Memory B cell (primary cell): Measurements from ENCODE around the gene CACNA1B.

Experiments
- ATAC-seq: fragments of 150-1000 bp; cut with Tn5 transposase; 2 replicates; pipeline ENCODE4 v1.10.0; 2021; ENCODE audit warnings: low read depth, mild to moderate bottlenecking, moderate library complexity
- DNase-seq, 2 donors: peaks; one replicate each; pipeline ENCODE4 v3.0.0; 2022; ENCODE audit warnings: low spot score in 2 of 2
- H3K27ac Mint-ChIP-seq: one replicate; pipeline ENCODE4 v1.8.0; 2022; ENCODE audit warnings: mild to moderate bottlenecking, moderate library complexity, mixed read lengths
- H3K27me3 Mint-ChIP-seq: one replicate; pipeline ENCODE4 v1.8.0; 2022; ENCODE audit warnings: mixed read lengths
- H3K36me3 Mint-ChIP-seq: one replicate; pipeline ENCODE4 v1.8.0; 2022; ENCODE audit warnings: mild to moderate bottlenecking, mixed read lengths
- H3K4me1 Mint-ChIP-seq: one replicate; pipeline ENCODE4 v1.8.0; 2022; ENCODE audit warnings: mixed read lengths
- H3K4me3 Mint-ChIP-seq: one replicate; pipeline ENCODE4 v1.8.0; 2022; ENCODE audit warnings: mild to moderate bottlenecking, moderate library complexity, mixed read lengths
- H3K9me3 Mint-ChIP-seq: one replicate; pipeline ENCODE4 v1.8.0; 2022; ENCODE audit warnings: mixed read lengths

Gene CACNA1B

GRCh38 chr9:138058181-138058580, 180.6 kb downstream of the CACNA1B start:
- H3K9me3 Mint-ChIP-seq, result peaks cover 2% of the 10 kb centered on the region
- no peaks in the 10 kb centered on the region for H3K36me3 Mint-ChIP-seq
- no peak overlapping the region for H3K27ac Mint-ChIP-seq
- DNase-seq, result no peak
- no peak for ATAC-seq
- peaks cover 15% of the 10 kb centered on the region for H3K27me3 Mint-ChIP-seq
- H3K4me3 Mint-ChIP-seq, result no peak overlapping the region
- H3K4me1 Mint-ChIP-seq, result peaks cover 8% of the 10 kb centered on the region

- no peaks in the 10 kb centered on the region for H3K9me3 Mint-ChIP-seq
- peaks cover 11% of the 10 kb centered on the region for H3K27me3 Mint-ChIP-seq
- DNase-seq (no peak), ATAC-seq (no peak)
- H3K27ac Mint-ChIP-seq, result no peak overlapping the region
- H3K4me3 Mint-ChIP-seq, result no peak overlapping the region
- H3K4me1 Mint-ChIP-seq, result peaks cover 5% of the 10 kb centered on the region
- H3K36me3 Mint-ChIP-seq, result no peaks in the 10 kb centered on the region
These were observed 181.6 kb downstream of the CACNA1B start for GRCh38 chr9:138059196-138059595.

- H3K9me3 Mint-ChIP-seq, result no peaks in the 10 kb centered on the region
- peaks cover 14% of the 10 kb centered on the region for H3K27me3 Mint-ChIP-seq
- no peaks in the 10 kb centered on the region for H3K36me3 Mint-ChIP-seq
- H3K4me1 Mint-ChIP-seq, result no peaks in the 10 kb centered on the region
- ATAC-seq (no peak), DNase-seq (no peak)
- no peak overlapping the region for H3K27ac Mint-ChIP-seq
- no peak overlapping the region for H3K4me3 Mint-ChIP-seq
These were observed 182.8 kb downstream of the CACNA1B start for GRCh38 chr9:138060365-138060764.

GRCh38 chr9:138060881-138061280, 183.3 kb downstream of the CACNA1B start:
- Mint-ChIP-seq H3K27me3 (peaks cover 14% of the 10 kb centered on the region), H3K27ac (no peak overlapping the region), H3K9me3 (no peaks in the 10 kb centered on the region), H3K36me3 (no peaks in the 10 kb centered on the region), H3K4me1 (no peaks in the 10 kb centered on the region), H3K4me3 (no peak overlapping the region)
- ATAC-seq (no peak), DNase-seq (no peak)

GRCh38 chr9:138061631-138062030, 184.0 kb downstream of the CACNA1B start:
- Mint-ChIP-seq H3K4me3 (no peak overlapping the region), H3K4me1 (no peaks in the 10 kb centered on the region), H3K27ac (no peak overlapping the region), H3K27me3 (peaks cover 12% of the 10 kb centered on the region), H3K9me3 (no peaks in the 10 kb centered on the region), H3K36me3 (no peaks in the 10 kb centered on the region)
- ATAC-seq, result no peak
- DNase-seq, result no peak

GRCh38 chr9:138062196-138062595, 184.6 kb downstream of the CACNA1B start:
- Mint-ChIP-seq H3K27me3 (peaks cover 13% of the 10 kb centered on the region), H3K36me3 (no peaks in the 10 kb centered on the region), H3K9me3 (no peaks in the 10 kb centered on the region), H3K27ac (no peak overlapping the region), H3K4me3 (no peak overlapping the region), H3K4me1 (no peaks in the 10 kb centered on the region)
- DNase-seq (no peak), ATAC-seq (no peak)

GRCh38 chr9:138063033-138063432, 185.5 kb downstream of the CACNA1B start:
- Mint-ChIP-seq H3K27me3 (peaks cover 15% of the 10 kb centered on the region), H3K9me3 (no peaks in the 10 kb centered on the region), H3K36me3 (no peaks in the 10 kb centered on the region), H3K27ac (no peak overlapping the region), H3K4me3 (no peak overlapping the region), H3K4me1 (no peaks in the 10 kb centered on the region)
- no peak for ATAC-seq
- no peak for DNase-seq

GRCh38 chr9:138063785-138064184, 186.2 kb downstream of the CACNA1B start:
- Mint-ChIP-seq H3K9me3 (no peaks in the 10 kb centered on the region), H3K27me3 (peaks cover 15% of the 10 kb centered on the region), H3K4me1 (no peaks in the 10 kb centered on the region), H3K27ac (no peak overlapping the region), H3K4me3 (no peak overlapping the region), H3K36me3 (no peaks in the 10 kb centered on the region)
- ATAC-seq, result no peak
- DNase-seq, result no peak

- ATAC-seq, result no peak
- H3K4me3 Mint-ChIP-seq, result no peak overlapping the region
These were observed 187.0 kb downstream of the CACNA1B start for GRCh38 chr9:138064547-138064946.

GRCh38 chr9:138065287-138065686, 187.7 kb downstream of the CACNA1B start:
- DNase-seq (no peak), ATAC-seq (no peak)
- H3K27ac Mint-ChIP-seq, result no peak overlapping the region

More at GRCh38 chr9:138064547-138064946, 187.0 kb downstream of the CACNA1B start:
- peaks cover 15% of the 10 kb centered on the region for H3K27me3 Mint-ChIP-seq
- H3K36me3 Mint-ChIP-seq, result no peaks in the 10 kb centered on the region
- H3K4me1 Mint-ChIP-seq, result peaks cover 2% of the 10 kb centered on the region
- DNase-seq, result no peak
- no peaks in the 10 kb centered on the region for H3K9me3 Mint-ChIP-seq
- H3K27ac Mint-ChIP-seq, result no peak overlapping the region

GRCh38 chr9:138066049-138066448, 188.5 kb downstream of the CACNA1B start:
- H3K36me3 Mint-ChIP-seq, result no peaks in the 10 kb centered on the region
- H3K27ac Mint-ChIP-seq, result no peak overlapping the region
- H3K4me3 Mint-ChIP-seq, result no peak overlapping the region
- no peaks in the 10 kb centered on the region for H3K9me3 Mint-ChIP-seq
- peaks cover 3% of the 10 kb centered on the region for H3K4me1 Mint-ChIP-seq
- no peak for DNase-seq
- ATAC-seq, result no peak
- peaks cover 15% of the 10 kb centered on the region for H3K27me3 Mint-ChIP-seq

More at GRCh38 chr9:138065287-138065686, 187.7 kb downstream of the CACNA1B start:
- H3K9me3 Mint-ChIP-seq, result no peaks in the 10 kb centered on the region
- no peak overlapping the region for H3K4me3 Mint-ChIP-seq
- H3K27me3 Mint-ChIP-seq, result peaks cover 15% of the 10 kb centered on the region
- H3K4me1 Mint-ChIP-seq, result peaks cover 3% of the 10 kb centered on the region
- no peaks in the 10 kb centered on the region for H3K36me3 Mint-ChIP-seq

- Mint-ChIP-seq H3K4me1 (peaks cover 3% of the 10 kb centered on the region), H3K4me3 (no peak overlapping the region), H3K27ac (no peak overlapping the region), H3K36me3 (no peaks in the 10 kb centered on the region), H3K27me3 (peaks cover 10% of the 10 kb centered on the region), H3K9me3 (no peaks in the 10 kb centered on the region)
- no peak for DNase-seq
- no peak for ATAC-seq
These were observed 190.2 kb downstream of the CACNA1B start for GRCh38 chr9:138067613-138068367.

GRCh38 chr9:138068601-138069035, 191.0 kb downstream of the CACNA1B start:
- Mint-ChIP-seq H3K4me3 (no peak overlapping the region), H3K4me1 (peaks cover 3% of the 10 kb centered on the region), H3K27ac (no peak overlapping the region), H3K27me3 (peaks cover 9% of the 10 kb centered on the region), H3K36me3 (no peaks in the 10 kb centered on the region), H3K9me3 (no peaks in the 10 kb centered on the region)
- DNase-seq (no peak), ATAC-seq (no peak)

- Mint-ChIP-seq H3K4me1 (peaks cover 3% of the 10 kb centered on the region), H3K4me3 (no peak overlapping the region), H3K27me3 (peaks cover 12% of the 10 kb centered on the region), H3K27ac (no peak overlapping the region), H3K9me3 (no peaks in the 10 kb centered on the region), H3K36me3 (no peaks in the 10 kb centered on the region)
- DNase-seq (no peak), ATAC-seq (no peak)
These were observed 192.3 kb downstream of the CACNA1B start for GRCh38 chr9:138069731-138070456.
